Activated CD8-positive, alpha-beta memory T cell treated with anti-CD3 and anti-CD28 coated beads, Interleukin-2, amount 10 ng/mL, durations not matched to agents 7 days and 5 days (primary cell): ENCODE results near the gene ADGRV1. TPM values are rescaled to one million over a fixed set of nuclear protein-coding genes. Genes with fewer than 3 reads are reported as not detected.
"Not testable (repeated sequence)": the region's sequence is repeated elsewhere in the genome, so short reads cannot be mapped to it uniquely, and the experiment has no call there.

ENCODE experiments used
- ATAC-seq: fragments of 150-1000 bp; cut with Tn5 transposase; one replicate; pipeline ENCODE4 v1.10.0; 2021; ENCODE audit warnings: moderate library complexity
- CTCF ChIA-PET: fragments of 350-600 bp; sonication (Branson Sonifier 250); formaldehyde crosslinking; loops from one replicate; lab custom pipeline; 2021; ENCODE audit warnings: antibody characterized with exemption; lab: Charles Lee
- DNase-seq: peaks from one replicate; pipeline ENCODE4 v3.0.0-alpha.2; 2020
- H3K27ac Mint-ChIP-seq: one replicate; pipeline ENCODE4 v1.8.0; 2021; ENCODE audit warnings: mild to moderate bottlenecking, mixed read lengths
- H3K27me3 Mint-ChIP-seq: one replicate; pipeline ENCODE4 v1.8.0; 2021; ENCODE audit warnings: mixed read lengths
- H3K36me3 Mint-ChIP-seq: one replicate; pipeline ENCODE4 v1.8.0; 2021; ENCODE audit warnings: mild to moderate bottlenecking, mixed read lengths
- H3K4me1 Mint-ChIP-seq: one replicate; pipeline ENCODE4 v1.8.0; 2021; ENCODE audit warnings: mixed read lengths
- H3K4me3 Mint-ChIP-seq: one replicate; pipeline ENCODE4 v1.8.0; 2021; ENCODE audit warnings: mild to moderate bottlenecking, moderate library complexity, mixed read lengths
- H3K9me3 Mint-ChIP-seq: one replicate; pipeline ENCODE4 v1.8.0; 2022; ENCODE audit warnings: low read depth, mixed read lengths
- total RNA-seq, 2 experiments: library from RNA; stranded (reverse); gene quantifications; one replicate each; pipeline ENCODE4 v1.2.3, GENCODE V29; 2021

The ADGRV1 gene
- total RNA-seq, 2 experiments from 2014 or later: 0.18 TPM; not detected in 1

- Mint-ChIP-seq H3K4me3 (no peak overlapping the region), H3K9me3 (no peaks in the 10 kb centered on the region), H3K27me3 (no peaks in the 10 kb centered on the region), H3K4me1 (no peaks in the 10 kb centered on the region), H3K27ac (no peak overlapping the region), H3K36me3 (no peaks in the 10 kb centered on the region)
- ATAC-seq (no peak), DNase-seq (no peak)
- CTCF ChIA-PET: no interaction called here
These were observed 92.2 kb downstream of the ADGRV1 start for GRCh38 chr5:90650767-90651166.

- no peak for ATAC-seq
- H3K36me3 Mint-ChIP-seq: no peaks in the 10 kb centered on the region
- no peaks in the 10 kb centered on the region for H3K4me1 Mint-ChIP-seq
- no peaks in the 10 kb centered on the region for H3K9me3 Mint-ChIP-seq
- no peak for DNase-seq
- no peak overlapping the region for H3K27ac Mint-ChIP-seq
- H3K27me3 Mint-ChIP-seq: no peaks in the 10 kb centered on the region
- no peak overlapping the region for H3K4me3 Mint-ChIP-seq
- CTCF ChIA-PET: no interaction called here
These were observed 95.6 kb downstream of the ADGRV1 start for GRCh38 chr5:90654215-90654614.

GRCh38 chr5:90655423-90655822, 96.8 kb downstream of the ADGRV1 start:
- Mint-ChIP-seq H3K4me3 (no peak overlapping the region), H3K27ac (no peak overlapping the region), H3K36me3 (no peaks in the 10 kb centered on the region), H3K4me1 (no peaks in the 10 kb centered on the region), H3K27me3 (no peaks in the 10 kb centered on the region), H3K9me3 (no peaks in the 10 kb centered on the region)
- CTCF ChIA-PET: no interaction called here
- ATAC-seq (no peak), DNase-seq (no peak)

- H3K4me1 Mint-ChIP-seq: no peaks in the 10 kb centered on the region
- CTCF ChIA-PET: no interaction called here
- H3K27ac Mint-ChIP-seq: no peak overlapping the region
- no peaks in the 10 kb centered on the region for H3K36me3 Mint-ChIP-seq
- no peak for DNase-seq
- H3K9me3 Mint-ChIP-seq: no peaks in the 10 kb centered on the region
- no peak for ATAC-seq
- no peaks in the 10 kb centered on the region for H3K27me3 Mint-ChIP-seq
- no peak overlapping the region for H3K4me3 Mint-ChIP-seq
These were observed 98.4 kb downstream of the ADGRV1 start for GRCh38 chr5:90657030-90657429.

- Mint-ChIP-seq H3K27ac (no peak overlapping the region), H3K36me3 (no peaks in the 10 kb centered on the region), H3K4me3 (no peak overlapping the region), H3K9me3 (no peaks in the 10 kb centered on the region), H3K4me1 (no peaks in the 10 kb centered on the region), H3K27me3 (no peaks in the 10 kb centered on the region)
- CTCF ChIA-PET: no interaction called here
- ATAC-seq: no peak
- DNase-seq: no peak
These were observed 99.2 kb downstream of the ADGRV1 start for GRCh38 chr5:90657788-90658187.

GRCh38 chr5:90658620-90659019, 100.0 kb downstream of the ADGRV1 start:
- no peaks in the 10 kb centered on the region for H3K36me3 Mint-ChIP-seq
- ATAC-seq (no peak), DNase-seq (no peak)
- H3K4me3 Mint-ChIP-seq: no peak overlapping the region
- no peaks in the 10 kb centered on the region for H3K4me1 Mint-ChIP-seq
- CTCF ChIA-PET: interaction anchor here (0.6 kb wide), 1 partner anchor 76 kb away, joined by 3 read pairs; no protein-coding TSS in a partner anchor
- H3K27me3 Mint-ChIP-seq: no peaks in the 10 kb centered on the region
- no peaks in the 10 kb centered on the region for H3K9me3 Mint-ChIP-seq
- H3K27ac Mint-ChIP-seq: no peak overlapping the region

GRCh38 chr5:90668079-90668565, 109.5 kb downstream of the ADGRV1 start:
- CTCF ChIA-PET: not testable (repeated sequence)

GRCh38 chr5:90675222-90675621, 116.6 kb downstream of the ADGRV1 start:
- no peaks in the 10 kb centered on the region for H3K27me3 Mint-ChIP-seq
- H3K4me3 Mint-ChIP-seq: no peak overlapping the region
- no peaks in the 10 kb centered on the region for H3K4me1 Mint-ChIP-seq
- no peaks in the 10 kb centered on the region for H3K9me3 Mint-ChIP-seq
- CTCF ChIA-PET: no interaction called here
- ATAC-seq: no peak
- no peak overlapping the region for H3K27ac Mint-ChIP-seq
- DNase-seq: no peak
- H3K36me3 Mint-ChIP-seq: no peaks in the 10 kb centered on the region

More at GRCh38 chr5:90668079-90668565, 109.5 kb downstream of the ADGRV1 start:
- H3K9me3 Mint-ChIP-seq, H3K27me3 Mint-ChIP-seq, DNase-seq, ATAC-seq, H3K27ac Mint-ChIP-seq, H3K36me3 Mint-ChIP-seq, H3K4me3 Mint-ChIP-seq, H3K4me1 Mint-ChIP-seq: not testable (repeated sequence)

GRCh38 chr5:90680921-90681563, 122.4 kb downstream of the ADGRV1 start:
- H3K27ac Mint-ChIP-seq: no peak overlapping the region
- CTCF ChIA-PET: no interaction called here
- no peak for ATAC-seq

GRCh38 chr5:90682278-90682677, 123.7 kb downstream of the ADGRV1 start:
- H3K4me1 Mint-ChIP-seq: no peaks in the 10 kb centered on the region
- no peaks in the 10 kb centered on the region for H3K36me3 Mint-ChIP-seq
- CTCF ChIA-PET: no interaction called here
- no peak overlapping the region for H3K27ac Mint-ChIP-seq
- DNase-seq (no peak), ATAC-seq (no peak)
- peaks cover 3% of the 10 kb centered on the region for H3K9me3 Mint-ChIP-seq
- no peak overlapping the region for H3K4me3 Mint-ChIP-seq
- no peaks in the 10 kb centered on the region for H3K27me3 Mint-ChIP-seq

More at GRCh38 chr5:90680921-90681563, 122.4 kb downstream of the ADGRV1 start:
- Mint-ChIP-seq H3K36me3 (no peaks in the 10 kb centered on the region), H3K9me3 (peaks cover 3% of the 10 kb centered on the region), H3K4me1 (no peaks in the 10 kb centered on the region), H3K27me3 (no peaks in the 10 kb centered on the region), H3K4me3 (no peak overlapping the region)
- no peak for DNase-seq

- no peaks in the 10 kb centered on the region for H3K27me3 Mint-ChIP-seq
- no peak overlapping the region for H3K27ac Mint-ChIP-seq
- DNase-seq (no peak), ATAC-seq (no peak)
- no peaks in the 10 kb centered on the region for H3K4me1 Mint-ChIP-seq
- H3K9me3 Mint-ChIP-seq: peaks cover 3% of the 10 kb centered on the region
- CTCF ChIA-PET: no interaction called here
- H3K36me3 Mint-ChIP-seq: no peaks in the 10 kb centered on the region
- H3K4me3 Mint-ChIP-seq: no peak overlapping the region
These were observed 126.9 kb downstream of the ADGRV1 start for GRCh38 chr5:90685425-90686022.

- CTCF ChIA-PET, H3K27ac Mint-ChIP-seq, H3K9me3 Mint-ChIP-seq, DNase-seq, ATAC-seq, H3K4me3 Mint-ChIP-seq, H3K27me3 Mint-ChIP-seq, H3K36me3 Mint-ChIP-seq, H3K4me1 Mint-ChIP-seq: not testable (repeated sequence)
These were observed 127.8 kb downstream of the ADGRV1 start for GRCh38 chr5:90686363-90686762.

GRCh38 chr5:90687458-90687857, 128.9 kb downstream of the ADGRV1 start:
- ATAC-seq, H3K36me3 Mint-ChIP-seq, H3K27ac Mint-ChIP-seq, DNase-seq, H3K9me3 Mint-ChIP-seq, H3K27me3 Mint-ChIP-seq, H3K4me3 Mint-ChIP-seq, H3K4me1 Mint-ChIP-seq, CTCF ChIA-PET: not testable (repeated sequence)

- H3K27me3 Mint-ChIP-seq: no peaks in the 10 kb centered on the region
- no peak for ATAC-seq
- CTCF ChIA-PET: no interaction called here
- no peak for DNase-seq
- H3K9me3 Mint-ChIP-seq: peaks cover 3% of the 10 kb centered on the region
- H3K27ac Mint-ChIP-seq: no peak overlapping the region
- no peak overlapping the region for H3K4me3 Mint-ChIP-seq
- no peaks in the 10 kb centered on the region for H3K4me1 Mint-ChIP-seq
- no peaks in the 10 kb centered on the region for H3K36me3 Mint-ChIP-seq
These were observed 130.5 kb downstream of the ADGRV1 start for GRCh38 chr5:90689064-90689463.
